Endothelial cell of umbilical vein (primary cell): ENCODE data around the gene CTNNA2.

Source experiments
- CTCF ChIP-seq, 2 donors: IDR thresholded peaks; 1 replicate in 1 of 2; 2 replicates in 1 of 2; pipeline ENCODE4 v1.5.1; 2011; ENCODE audit warnings: low read length in 2 of 2, mild to moderate bottlenecking in 2 of 2, moderate library complexity in 2 of 2, control low read depth in 1 of 2, inconsistent platforms in 1 of 2, low read depth in 1 of 2; ENCODE audit not compliant: insufficient read depth in 1 of 2; ENCODE audit errors: extremely low read depth in 1 of 2
- GATA2 ChIP-seq: IDR thresholded peaks from 2 replicates; pipeline ENCODE4 v1.7.0; 2011; ENCODE audit warnings: low read depth, mild to moderate bottlenecking, moderate library complexity, mixed read lengths, low read length; ENCODE audit not compliant: insufficient read length, insufficient read depth
- JUN ChIP-seq: IDR thresholded peaks from 2 replicates; pipeline ENCODE4 v1.6.1; 2011; ENCODE audit warnings: borderline replicate concordance, low read depth; ENCODE audit not compliant: insufficient read length, insufficient read depth
- MAX ChIP-seq: IDR thresholded peaks from 2 replicates; pipeline ENCODE4 v1.6.1; 2011; ENCODE audit not compliant: insufficient read depth, insufficient read length
- POLR2A ChIP-seq: IDR thresholded peaks from 2 replicates; pipeline ENCODE4 v1.6.1; 2012; ENCODE audit warnings: low read depth, mild to moderate bottlenecking, control low read depth, low read length

GRCh38 chr2:80363791-80364349 lies 851.0 kb downstream of the CTNNA2 start:
- TF ChIP-seq CTCF (IDR thresholded peaks at IDR 0.05; ENCODE audit: extremely low read depth in 1 of 2, insufficient read depth in 1 of 2, low read depth in 1 of 2, low read length in 2 of 2) (no peak), MAX (no peak), POLR2A (no peak), JUN (no peak), GATA2 (no peak)
